A673 (cell line): ENCODE results near the gene PIK3R1. TPM values are rescaled to one million over a fixed set of nuclear protein-coding genes. Genes with fewer than 3 reads are reported as not detected.

Source experiments
- BruUV-seq: library from RNA; stranded (reverse); fragments of 400-500 nt; replicated peaks from 2 replicates; lab custom pipeline; 2021; lab: Mats Ljungman, UMichigan
- CTCF ChIA-PET: fragments of 300-600 bp; sonication (Branson Sonifier 250); formaldehyde crosslinking; loops from one replicate; lab custom pipeline; 2022; ENCODE audit warnings: antibody characterized with exemption; lab: Charles Lee
- POLR2A ChIA-PET: fragments of 300-600 bp; sonication (Branson Sonifier 250); formaldehyde crosslinking; loops from one replicate; lab custom pipeline; 2022; ENCODE audit warnings: antibody characterized with exemption; ENCODE audit not compliant: low non-redundant PET; lab: Charles Lee
- DNase-seq: peaks from one replicate; pipeline ENCODE4 v3.0.0-alpha.2; 2015; ENCODE audit warnings: low spot score
- H3K27ac ChIP-seq: fragments of 200-600 bp; sonication (generic); 2 replicates; pipeline ENCODE4 v1.5.1; 2016; ENCODE audit warnings: mixed run types, low read depth, mild to moderate bottlenecking, mixed read lengths, antibody characterized with exemption, low read length; ENCODE audit not compliant: poor library complexity, severe bottlenecking
- H3K27me3 ChIP-seq: fragments of 200-600 bp; sonication (generic); replicated peaks from 2 replicates; pipeline ENCODE4 v1.6.1; 2017; ENCODE audit warnings: mixed run types, low read depth, mild to moderate bottlenecking, mixed read lengths, antibody characterized with exemption, low read length; ENCODE audit not compliant: insufficient read depth, poor library complexity
- H3K36me3 ChIP-seq: fragments of 200-600 bp; sonication (generic); 2 replicates; pipeline ENCODE4 v1.6.1; 2016; ENCODE audit warnings: mixed run types, mild to moderate bottlenecking, mixed read lengths, antibody characterized with exemption, low read length; ENCODE audit not compliant: insufficient read depth, poor library complexity, severe bottlenecking
- H3K4me1 ChIP-seq: fragments of 200-600 bp; sonication (generic); 2 replicates; pipeline ENCODE4 v1.6.1; 2017; ENCODE audit warnings: mixed run types, mild to moderate bottlenecking, mixed read lengths, antibody characterized with exemption, low read length; ENCODE audit not compliant: insufficient read depth, poor library complexity, severe bottlenecking
- H3K4me3 ChIP-seq: fragments of 200-600 bp; sonication (generic); 2 replicates; pipeline ENCODE4 v1.5.1; 2016; ENCODE audit warnings: low read depth, mixed run types, mild to moderate bottlenecking, mixed read lengths, low read length; ENCODE audit not compliant: poor library complexity, severe bottlenecking
- H3K9me3 ChIP-seq: fragments of 200-600 bp; sonication (generic); 2 replicates; pipeline ENCODE4 v1.6.1; 2016; ENCODE audit warnings: mixed run types, low read depth, mild to moderate bottlenecking, mixed read lengths, antibody characterized with exemption, low read length; ENCODE audit not compliant: poor library complexity, severe bottlenecking
- CTCF ChIP-seq: fragments of 300-800, 200-600 bp; sonication (generic); conservative IDR thresholded peaks from 2 replicates; pipeline ENCODE4 v1.5.1; 2017; ENCODE audit warnings: low read depth, mild to moderate bottlenecking, antibody characterized with exemption, low read length, moderate library complexity, mixed read lengths
- EZH2 ChIP-seq: fragments of 200-600 bp; sonication (generic); IDR thresholded peaks from 2 replicates; pipeline ENCODE4 v1.6.1; 2017; ENCODE audit warnings: borderline replicate concordance, low read depth, mild to moderate bottlenecking, mixed read lengths, antibody characterized with exemption, low read length; ENCODE audit not compliant: poor library complexity, severe bottlenecking
- intact Hi-C: fragments of 100-400 bp; cut with micrococcal nuclease; formaldehyde crosslinking; loops from one replicate; pipeline ENCODE4 v1.10.0; 2022; ENCODE audit not compliant: unreplicated experiment
- total RNA-seq: library from RNA; stranded (reverse); gene quantifications from 2 replicates; pipeline ENCODE4 v1.2.3, GENCODE V29; 2021

PIK3R1 gene
- total RNA-seq, 1 experiment from 2014 or later: 57.9 TPM

- Histone ChIP-seq H3K4me3 (no peak overlapping the region), H3K27ac (no peak overlapping the region), H3K9me3 (no peaks in the 10 kb centered on the region), H3K4me1 (peaks cover 17% of the 10 kb centered on the region), H3K36me3 (peaks cover 55% of the 10 kb centered on the region), H3K27me3 (no peaks in the 10 kb centered on the region)
- TF ChIP-seq EZH2 (no peak), CTCF (no peak)
- POLR2A ChIA-PET: no interaction called here
- CTCF ChIA-PET: no interaction called here
- DNase-seq: no peak
- BruUV-seq: no TSS peak
- intact Hi-C loops: no loop called here
Observed at GRCh38 chr5:68277431-68277830, 61.9 kb downstream of the PIK3R1 start.

- no TSS peak for BruUV-seq
- H3K36me3 ChIP-seq: peaks cover 57% of the 10 kb centered on the region
- ChIA-PET POLR2A (no interaction called here), CTCF (no interaction called here)
- peaks cover 3% of the 10 kb centered on the region for H3K4me1 ChIP-seq
- no peak for DNase-seq
- no peak for TF ChIP-seq CTCF
- TF ChIP-seq EZH2: no peak
- no peak overlapping the region for H3K4me3 ChIP-seq
- H3K27me3 ChIP-seq: no peaks in the 10 kb centered on the region
- intact Hi-C loops: no loop called here
- H3K9me3 ChIP-seq: no peaks in the 10 kb centered on the region
- no peak overlapping the region for H3K27ac ChIP-seq
Observed at GRCh38 chr5:68279984-68280383, 64.4 kb downstream of the PIK3R1 start.

GRCh38 chr5:68282001-68282400 is 66.4 kb downstream of the PIK3R1 start:
- Histone ChIP-seq H3K36me3 (peaks cover 50% of the 10 kb centered on the region), H3K27me3 (no peaks in the 10 kb centered on the region), H3K4me1 (peaks cover 11% of the 10 kb centered on the region), H3K4me3 (no peak overlapping the region), H3K27ac (no peak overlapping the region), H3K9me3 (no peaks in the 10 kb centered on the region)
- ChIA-PET CTCF (no interaction called here), POLR2A (no interaction called here)
- TF ChIP-seq CTCF (no peak), EZH2 (no peak)
- intact Hi-C loops: no loop called here
- DNase-seq: no peak
- no TSS peak for BruUV-seq
